K562 (cell line): ENCODE results near the gene ADGRA1. TPM values are rescaled to one million over a fixed set of nuclear protein-coding genes. Genes with fewer than 3 reads are reported as not detected.

Source experiments
- ATAC-seq: fragments of 200-7000 bp; cut with Tn5 transposase; 3 replicates; pipeline ENCODE4 v1.9.1; 2020; ENCODE audit warnings: moderate library complexity
- BruUV-seq: library from RNA; stranded (reverse); fragments of 400-500 nt; replicated peaks from 2 replicates; lab custom pipeline; 2021; lab: Mats Ljungman, UMichigan
- CTCF ChIA-PET: fragments of 300-600 bp; formaldehyde crosslinking; extraction: SDS; loops from one replicate; lab custom pipeline; 2021; ENCODE audit warnings: low intra/inter-chr PET ratio; lab: Yijun Ruan, JAX
- POLR2A ChIA-PET: fragments of 300-600, 350-650 bp; sonication (Branson Sonifier 250); formaldehyde crosslinking; extraction: SDS; loops from one replicate; lab custom pipeline; 2021; ENCODE audit warnings: antibody characterized with exemption, inconsistent platforms; lab: Yijun Ruan, JAX
- DNase-seq, 4 experiments: peaks; one replicate each; pipeline versions ENCODE4 v3.0.0 to v3.0.0-alpha.2; 2011 to 2018; ENCODE audit warnings: low spot score in 3 of 4, mixed read lengths in 3 of 4; ENCODE audit errors: extremely low read depth in 1 of 4
- FAIRE-seq: peaks from 2 replicates; lab custom pipeline; 2011; peaks lifted over from hg19 to GRCh38; lab: Jason Lieb, UNC
- H2AFZ ChIP-seq: 2 replicates; pipeline ENCODE4 v1.6.0; 2011; ENCODE audit warnings: low read depth, low read length, control low read depth, inconsistent platforms
- H3K27ac ChIP-seq: fragments of 200-600 bp; 3 replicates; pipeline ENCODE4 v1.8.0; 2011; ENCODE audit warnings: low read depth, mild to moderate bottlenecking, control low read depth, inconsistent platforms, low read length, moderate library complexity, mixed read lengths; ENCODE audit errors: extremely low read depth
- H3K27me3 ChIP-seq, 2 experiments: fragments of 300-600 bp in 1 of 2; 2 replicates in 1 of 2; 3 replicates in 1 of 2; pipeline versions ENCODE4 v1.6.0 to v1.8.0; 2011; ENCODE audit warnings: inconsistent platforms in 2 of 2, low read length in 2 of 2, mild to moderate bottlenecking in 1 of 2, mixed read lengths in 1 of 2, moderate library complexity in 1 of 2; ENCODE audit not compliant: control insufficient read depth in 2 of 2, insufficient read depth in 2 of 2
- H3K36me3 ChIP-seq: fragments of 300-600 bp; 3 replicates; pipeline ENCODE4 v1.8.0; 2011; ENCODE audit warnings: mild to moderate bottlenecking, low read length, inconsistent platforms; ENCODE audit not compliant: control insufficient read depth, insufficient read depth
- H3K4me1 ChIP-seq, 2 experiments: fragments of 200-600 bp in 1 of 2; replicated peaks in 1 of 2; 2 replicates in 1 of 2; 3 replicates in 1 of 2; pipeline versions ENCODE4 v1.5.1 to v1.8.0; 2011; ENCODE audit warnings: inconsistent platforms in 2 of 2, low read length in 2 of 2, mild to moderate bottlenecking in 1 of 2, mixed read lengths in 1 of 2, moderate library complexity in 1 of 2; ENCODE audit not compliant: control insufficient read depth in 2 of 2, insufficient read depth in 2 of 2
- H3K4me2 ChIP-seq: 2 replicates; pipeline ENCODE4 v1.6.1; 2011; ENCODE audit warnings: low read length, control low read depth, inconsistent platforms, mixed read lengths; ENCODE audit not compliant: insufficient read depth
- H3K4me3 ChIP-seq: fragments of 200-600 bp; sonication (generic), shearing (Covaris generic); 2 replicates; pipeline ENCODE4 v1.5.1; 2016; ENCODE audit warnings: control low read depth, inconsistent platforms
- H3K79me2 ChIP-seq: fragments of 200-600 bp; 3 replicates; pipeline ENCODE4 v1.8.0; 2011; ENCODE audit warnings: low read length, inconsistent platforms; ENCODE audit not compliant: control insufficient read depth, insufficient read depth
- H3K9ac ChIP-seq, 2 experiments: 2 replicates each; pipeline versions ENCODE4 v1.6.0 to v1.6.1; 2011; ENCODE audit warnings: low read depth in 2 of 2, low read length in 2 of 2, control low read depth in 1 of 2, inconsistent platforms in 1 of 2, mild to moderate bottlenecking in 1 of 2, mixed read lengths in 1 of 2; ENCODE audit not compliant: insufficient read depth in 1 of 2
- H3K9me1 ChIP-seq: one replicate; pipeline ENCODE4 v1.6.0; 2011; ENCODE audit warnings: inconsistent platforms, mild to moderate bottlenecking, low read length, moderate library complexity; ENCODE audit not compliant: control insufficient read depth, insufficient read depth
- H3K9me3 ChIP-seq: replicated peaks from 2 replicates; pipeline ENCODE4 v1.5.1; 2011; ENCODE audit warnings: low read depth, low read length, inconsistent platforms; ENCODE audit not compliant: control insufficient read depth, insufficient read depth
- H4K20me1 ChIP-seq: replicated peaks from 2 replicates; pipeline ENCODE4 v1.6.1; 2011; ENCODE audit warnings: low read length, inconsistent platforms, mixed read lengths; ENCODE audit not compliant: control insufficient read depth, insufficient read depth
- COPS2 ChIP-seq: fragments of 450-650 bp; conservative IDR thresholded peaks from 2 replicates; pipeline ENCODE4 v1.6.1; 2016; ENCODE audit warnings: mild to moderate bottlenecking, moderate library complexity
- JUNB ChIP-seq: fragments of 450-650 bp; formaldehyde crosslinking; conservative IDR thresholded peaks from 2 replicates; pipeline ENCODE4 v1.4.0; 2020; ENCODE audit warnings: mild to moderate bottlenecking
- PYGO2 ChIP-seq: fragments of 450-650 bp; IDR thresholded peaks from 2 replicates; pipeline ENCODE4 v1.6.1; 2016; ENCODE audit warnings: mild to moderate bottlenecking, missing genetic modification characterization, moderate library complexity, missing compliant biosample characterization
- WGBS: fragments of 100-300 bp; shearing (Covaris generic); methylation state at CpG from one replicate; pipeline ENCODE4 v1.1.6; 2016; ENCODE audit warnings: low coverage, mixed read lengths; ENCODE audit not compliant: insufficient coverage; ENCODE audit errors: missing lambda C conversion rate; 5-methylcytosine and 5-hydroxymethylcytosine counted together
- in situ Hi-C: fragments of 300-500 bp; cut with MboI; formaldehyde crosslinking; loops from 4 replicates; pipeline ENCODE4 v1.15.0; 2018; ENCODE audit warnings: inconsistent platforms, mixed read lengths
- intact Hi-C: fragments of 100-400 bp; cut with micrococcal nuclease; formaldehyde crosslinking; loops from 2 replicates; pipeline ENCODE4 v1.14.2; 2022
- polyA plus RNA-seq, 8 experiments: library from polyadenylated mRNA; depleted of rRNA in 4 of 8; stranded (reverse) in 5 of 8; unstranded in 3 of 8; fragments of >200 nt; fragmentation: Nextera tagmentation in 2 of 8; fragmentation: Illumina TruSeq in 1 of 8; extraction: Ambion mirVana in 2 of 8; extraction: Trizol in 1 of 8; gene quantifications; 2 replicates each; pipeline versions ENCODE4 v1.2.1 to v1.2.3, GENCODE V29; 2011 to 2014; ENCODE audit warnings: inconsistent platforms in 1 of 8, missing spikeins in 1 of 8
- total RNA-seq, 7 experiments: library from RNA; depleted of rRNA in 6 of 7; stranded (reverse); fragments of >200 nt in 6 of 7; fragmentation: Illumina TruSeq in 2 of 7; extraction: Trizol in 2 of 7; gene quantifications; 2 replicates each; pipeline versions ENCODE4 v1.2.1 to v1.2.3, GENCODE V29; 2011 to 2021; ENCODE audit warnings: low replicate concordance in 1 of 7
- TF ChIP-seq, protein P1 (sequence below), 2 experiments: fragments of 450-650 bp in 1 of 2; sonication (generic) in 1 of 2; formaldehyde crosslinking in 1 of 2; IDR thresholded peaks in 1 of 2; conservative IDR thresholded peaks in 1 of 2; 2 replicates each; pipeline versions ENCODE4 v1.6.1 to v1.8.1; 2016 to 2023; ENCODE audit warnings: mild to moderate bottlenecking in 2 of 2, moderate library complexity in 2 of 2, inconsistent platforms in 1 of 2, missing genetic modification reagents in 1 of 2
- TF ChIP-seq, protein P2 (sequence below): sonication (generic); formaldehyde crosslinking; IDR thresholded peaks from 2 replicates; pipeline ENCODE4 v1.8.0; 2022; ENCODE audit warnings: mild to moderate bottlenecking, low read depth, missing genetic modification reagents
- TF ChIP-seq, protein P3 (sequence below): fragments of 450-650 bp; formaldehyde crosslinking; IDR thresholded peaks from 2 replicates; pipeline ENCODE4 v1.4.0; 2022; ENCODE audit warnings: missing genetic modification characterization

ADGRA1 gene
- total and polyA plus RNA-seq, 9 of the 15 experiments (the other 6 are each of a cell fraction or from before 2014, with no cell fraction given) = not detected

DNA sequence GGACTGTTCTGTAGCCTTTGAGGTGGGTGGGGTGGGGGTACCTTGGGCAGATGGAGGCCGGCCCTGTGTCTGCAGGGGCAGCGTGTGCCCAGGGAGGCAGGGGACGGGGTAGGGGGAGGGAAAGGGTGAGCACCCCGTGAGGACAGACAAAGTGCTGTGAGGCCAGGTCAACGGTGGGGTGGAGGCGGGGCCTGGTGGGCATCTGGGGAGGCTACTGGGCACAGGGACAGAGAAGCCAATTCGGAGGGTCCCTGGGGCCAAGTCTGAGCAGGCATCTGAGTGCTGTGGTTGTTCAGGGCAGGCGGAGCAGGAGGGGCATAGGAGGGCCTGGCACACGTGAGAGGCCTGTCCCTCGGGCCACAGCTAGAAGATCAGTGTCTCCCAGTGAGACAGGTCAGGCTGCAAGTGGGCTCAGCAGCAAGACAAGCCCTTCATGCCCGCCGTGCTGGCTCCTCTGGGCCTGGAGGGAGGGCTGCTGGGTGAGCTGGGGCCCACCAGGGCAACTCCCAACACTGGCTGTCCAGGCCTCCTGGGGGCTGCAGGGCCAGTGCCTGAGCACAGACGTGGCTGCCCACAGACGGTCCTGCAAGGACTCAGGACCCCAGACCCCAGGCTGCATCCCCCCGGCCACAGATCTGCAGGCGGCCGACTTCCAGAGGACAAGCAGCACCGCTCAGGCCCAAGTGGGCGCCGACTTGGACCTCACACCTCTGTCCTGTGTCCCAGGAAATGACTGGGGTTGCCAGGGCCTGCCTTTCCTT, 45.9 kb downstream of the ADGRA1 start:
- TF ChIP-seq, protein P1, sequence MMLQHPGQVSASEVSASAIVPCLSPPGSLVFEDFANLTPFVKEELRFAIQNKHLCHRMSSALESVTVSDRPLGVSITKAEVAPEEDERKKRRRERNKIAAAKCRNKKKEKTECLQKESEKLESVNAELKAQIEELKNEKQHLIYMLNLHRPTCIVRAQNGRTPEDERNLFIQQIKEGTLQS (IDR thresholded peaks at IDR 0.05) = no peak
- TF ChIP-seq, protein P1 (CRISPR knock-in tag; conservative IDR thresholded peaks at IDR 0.05) = no peak
- TF ChIP-seq PYGO2 (tag) = no peak
- TF ChIP-seq, protein P2, sequence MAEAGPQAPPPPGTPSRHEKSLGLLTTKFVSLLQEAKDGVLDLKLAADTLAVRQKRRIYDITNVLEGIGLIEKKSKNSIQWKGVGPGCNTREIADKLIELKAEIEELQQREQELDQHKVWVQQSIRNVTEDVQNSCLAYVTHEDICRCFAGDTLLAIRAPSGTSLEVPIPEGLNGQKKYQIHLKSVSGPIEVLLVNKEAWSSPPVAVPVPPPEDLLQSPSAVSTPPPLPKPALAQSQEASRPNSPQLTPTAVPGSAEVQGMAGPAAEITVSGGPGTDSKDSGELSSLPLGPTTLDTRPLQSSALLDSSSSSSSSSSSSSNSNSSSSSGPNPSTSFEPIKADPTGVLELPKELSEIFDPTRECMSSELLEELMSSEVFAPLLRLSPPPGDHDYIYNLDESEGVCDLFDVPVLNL (CRISPR knock-in tag) = no peak
- TF ChIP-seq COPS2 = no peak
- TF ChIP-seq, protein P3, sequence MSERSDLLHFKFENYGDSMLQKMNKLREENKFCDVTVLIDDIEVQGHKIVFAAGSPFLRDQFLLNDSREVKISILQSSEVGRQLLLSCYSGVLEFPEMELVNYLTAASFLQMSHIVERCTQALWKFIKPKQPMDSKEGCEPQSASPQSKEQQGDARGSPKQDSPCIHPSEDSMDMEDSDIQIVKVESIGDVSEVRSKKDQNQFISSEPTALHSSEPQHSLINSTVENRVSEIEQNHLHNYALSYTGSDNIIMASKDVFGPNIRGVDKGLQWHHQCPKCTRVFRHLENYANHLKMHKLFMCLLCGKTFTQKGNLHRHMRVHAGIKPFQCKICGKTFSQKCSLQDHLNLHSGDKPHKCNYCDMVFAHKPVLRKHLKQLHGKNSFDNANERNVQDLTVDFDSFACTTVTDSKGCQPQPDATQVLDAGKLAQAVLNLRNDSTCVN (CRISPR knock-in tag) = no peak
- no peak for TF ChIP-seq JUNB (CRISPR knock-in tag)
- H3K4me1 ChIP-seq = peaks cover 0 to 14% of the 10 kb centered on the region in 2 experiments; a peak in 2 of 5 replicates
- no peaks in the 10 kb centered on the region for H4K20me1 ChIP-seq
- no TSS peak for BruUV-seq
- no peaks in the 10 kb centered on the region for H3K9me1 ChIP-seq
- H3K9ac ChIP-seq = no peak overlapping the region
- no peak overlapping the region for H3K4me2 ChIP-seq
- H3K9me3 ChIP-seq = no peaks in the 10 kb centered on the region
- no peak for ATAC-seq
- H3K79me2 ChIP-seq = no peaks in the 10 kb centered on the region
- no peak overlapping the region for H3K4me3 ChIP-seq
- H3K27me3 ChIP-seq = peaks cover 0 to 26% of the 10 kb centered on the region in 2 experiments; a peak in 3 of 5 replicates
- CTCF ChIA-PET = no interaction called here
- no peak overlapping the region for H2AFZ ChIP-seq
- POLR2A ChIA-PET = interaction anchor here (1.6 kb wide), 1 partner anchor 13 kb away, joined by 4 read pairs; no protein-coding TSS in a partner anchor
- H3K27ac ChIP-seq = no peak overlapping the region
- WGBS = 8% methylated on average over 7 of the region's 20 CpGs
- no peak for FAIRE-seq
- in situ Hi-C loops = no loop called here
- DNase-seq = no peak
- H3K36me3 ChIP-seq = no peaks in the 10 kb centered on the region
- intact Hi-C loops = no loop called here
